Measurements from ENCODE around the gene PRKAG1. TPM values are rescaled to one million over a fixed set of nuclear protein-coding genes. Genes with fewer than 3 reads are reported as not detected.
A peak's percentile ranks its signal among the peaks of the same experiment; 100 is the strongest.

PRKAG1 gene
- total RNA-seq, 4 donors from 2014 or later: 34.1 to 42.2 (median 37.9) TPM

DNA sequence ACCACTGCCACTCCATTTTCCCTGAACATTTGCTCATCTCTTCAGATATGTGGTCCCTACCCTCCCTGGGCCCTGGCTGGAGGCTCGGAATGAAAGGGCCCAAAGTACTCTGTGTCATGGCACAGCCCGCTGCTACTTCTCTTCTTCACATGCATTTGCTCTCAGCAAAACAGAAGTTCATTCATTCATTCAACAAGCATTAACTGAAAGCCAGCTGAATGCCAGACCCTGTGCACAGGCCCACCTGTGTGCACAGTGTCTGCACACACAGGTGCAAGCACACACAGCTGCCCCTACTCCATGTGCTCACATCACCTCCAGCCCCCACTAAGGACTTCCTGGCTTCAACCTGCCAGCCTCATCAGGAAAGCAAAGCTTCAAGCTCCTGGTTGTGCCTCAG, 32.7 kb downstream of the PRKAG1 start:
- Histone ChIP-seq H3K4me1 (peaks cover 0 to 13% (median 5%) of the 10 kb centered on the region in 4 donors), H3K9me3 (peaks cover 0 to 4% (median 0%) of the 10 kb centered on the region in 4 donors), H3K4me3 (no peak overlapping the region), H3K36me3 (no peaks in the 10 kb centered on the region), H3K27ac (no peak overlapping the region), H3K27me3 (peaks cover 0 to 14% of the 10 kb centered on the region in 2 donors)
- DNase-seq: no peak
- TF ChIP-seq POLR2A (IDR thresholded peaks at IDR 0.05): no peak
- TF ChIP-seq, protein P1, sequence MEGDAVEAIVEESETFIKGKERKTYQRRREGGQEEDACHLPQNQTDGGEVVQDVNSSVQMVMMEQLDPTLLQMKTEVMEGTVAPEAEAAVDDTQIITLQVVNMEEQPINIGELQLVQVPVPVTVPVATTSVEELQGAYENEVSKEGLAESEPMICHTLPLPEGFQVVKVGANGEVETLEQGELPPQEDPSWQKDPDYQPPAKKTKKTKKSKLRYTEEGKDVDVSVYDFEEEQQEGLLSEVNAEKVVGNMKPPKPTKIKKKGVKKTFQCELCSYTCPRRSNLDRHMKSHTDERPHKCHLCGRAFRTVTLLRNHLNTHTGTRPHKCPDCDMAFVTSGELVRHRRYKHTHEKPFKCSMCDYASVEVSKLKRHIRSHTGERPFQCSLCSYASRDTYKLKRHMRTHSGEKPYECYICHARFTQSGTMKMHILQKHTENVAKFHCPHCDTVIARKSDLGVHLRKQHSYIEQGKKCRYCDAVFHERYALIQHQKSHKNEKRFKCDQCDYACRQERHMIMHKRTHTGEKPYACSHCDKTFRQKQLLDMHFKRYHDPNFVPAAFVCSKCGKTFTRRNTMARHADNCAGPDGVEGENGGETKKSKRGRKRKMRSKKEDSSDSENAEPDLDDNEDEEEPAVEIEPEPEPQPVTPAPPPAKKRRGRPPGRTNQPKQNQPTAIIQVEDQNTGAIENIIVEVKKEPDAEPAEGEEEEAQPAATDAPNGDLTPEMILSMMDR (IDR thresholded peaks at IDR 0.05): no peak

DNA sequence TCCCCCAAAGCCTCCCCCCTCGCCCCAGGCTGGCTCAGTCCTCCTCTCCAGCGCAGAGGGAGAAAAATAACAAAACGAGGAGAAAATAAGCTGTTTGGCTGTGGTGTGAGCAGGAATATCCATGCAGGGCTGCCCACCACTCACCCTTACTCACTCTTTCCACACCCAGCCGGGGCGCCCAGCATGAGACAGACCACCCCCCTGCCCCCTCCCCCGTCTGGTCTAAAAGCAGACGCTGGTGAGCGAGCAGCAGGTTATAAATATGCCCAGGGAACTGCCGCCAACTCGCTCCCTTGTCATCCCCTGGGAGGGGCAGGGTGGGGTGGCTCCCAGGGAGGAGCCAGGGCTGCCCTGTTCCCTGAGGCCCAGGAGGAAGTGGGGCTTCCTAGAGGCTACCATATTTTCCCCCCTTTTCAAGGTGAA, 33.1 kb downstream of the PRKAG1 start:
- Histone ChIP-seq H3K4me1 (peaks cover 0 to 17% (median 7%) of the 10 kb centered on the region in 4 donors), H3K27me3 (peaks cover 0 to 18% of the 10 kb centered on the region in 2 donors), H3K27ac (no peak overlapping the region), H3K36me3 (no peaks in the 10 kb centered on the region), H3K9me3 (peaks cover 0 to 4% (median 0%) of the 10 kb centered on the region in 4 donors), H3K4me3 (no peak overlapping the region)
- DNase-seq: no peak
- TF ChIP-seq POLR2A (IDR thresholded peaks at IDR 0.05): no peak
- TF ChIP-seq, protein P1 (IDR thresholded peaks at IDR 0.05): no peak

DNA sequence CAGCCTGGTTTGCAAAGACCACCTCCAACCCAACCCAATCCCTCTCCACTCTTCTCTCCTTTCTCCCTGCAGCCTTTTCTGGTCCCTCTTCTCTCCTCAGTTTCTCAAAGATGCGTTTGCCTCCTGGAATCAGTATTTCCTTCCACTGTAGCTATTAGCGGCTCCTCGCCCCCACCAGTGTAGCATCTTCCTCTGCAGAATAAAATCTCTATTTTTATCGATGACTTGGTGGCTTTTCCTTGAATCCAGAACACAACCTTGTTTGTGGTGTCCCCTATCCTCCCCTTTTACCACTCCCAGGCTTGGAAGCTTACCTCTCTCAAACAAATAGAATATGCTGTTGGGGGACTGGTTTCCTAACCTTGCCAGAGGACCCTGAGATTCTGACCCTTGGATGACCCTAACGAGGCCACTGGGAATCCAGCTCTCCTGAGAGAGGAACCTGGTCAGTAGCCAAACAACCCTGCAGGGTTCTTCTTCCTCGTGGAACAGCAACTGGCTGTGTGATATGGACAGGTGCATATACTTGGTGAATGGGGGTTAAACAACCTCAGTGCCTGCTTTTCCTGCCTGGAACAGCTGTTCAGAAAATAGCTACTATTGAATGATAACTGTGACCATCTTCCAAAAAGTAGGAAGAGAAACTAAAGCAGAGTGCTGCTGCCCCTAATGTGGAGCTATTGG, 36.0 kb downstream of the PRKAG1 start:
- peaks cover 0 to 4% (median 0%) of the 10 kb centered on the region in 4 donors for H3K9me3 ChIP-seq
- peaks cover 0 to 46% (median 27%) of the 10 kb centered on the region in 4 donors for H3K4me1 ChIP-seq
- H3K27me3 ChIP-seq: peaks cover 0 to 38% of the 10 kb centered on the region in 2 donors
- H3K4me3 ChIP-seq: no peak overlapping the region
- DNase-seq: no peak
- no peaks in the 10 kb centered on the region for H3K36me3 ChIP-seq
- no peak for TF ChIP-seq POLR2A (IDR thresholded peaks at IDR 0.05)
- TF ChIP-seq, protein P1 (IDR thresholded peaks at IDR 0.05): no peak
- no peak overlapping the region for H3K27ac ChIP-seq

DNA sequence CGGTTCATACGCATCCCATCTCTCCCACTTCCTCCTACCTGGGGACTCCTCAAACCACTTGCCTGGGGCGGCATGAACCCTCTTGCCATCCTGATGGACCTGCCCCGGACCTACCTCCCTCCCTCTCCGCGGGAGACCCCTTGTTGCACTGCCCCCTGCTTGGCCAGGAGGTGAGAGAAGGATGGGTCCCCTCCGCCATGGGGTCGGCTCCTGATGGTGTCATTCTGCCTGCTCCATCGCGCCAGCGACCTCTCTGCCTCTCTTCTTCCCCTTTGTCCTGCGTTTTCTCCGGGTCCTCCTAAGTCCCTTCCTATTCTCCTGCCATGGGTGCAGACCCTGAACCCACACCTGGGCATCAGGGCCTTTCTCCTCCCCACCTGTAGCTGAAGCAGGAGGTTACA, 36.8 kb downstream of the PRKAG1 start:
- peak overlapping the region in 3 of 4 donors; percentile 43 to 49 (median 48) for H3K4me3 ChIP-seq
- no peak for DNase-seq
- TF ChIP-seq, protein P1 (IDR thresholded peaks at IDR 0.05): no peak
- no peak for TF ChIP-seq POLR2A (IDR thresholded peaks at IDR 0.05)
- peaks cover 0 to 52% (median 28%) of the 10 kb centered on the region in 4 donors for H3K4me1 ChIP-seq
- peaks cover 0 to 4% (median 0%) of the 10 kb centered on the region in 4 donors for H3K9me3 ChIP-seq
- no peaks in the 10 kb centered on the region for H3K36me3 ChIP-seq
- peak overlapping the region in 1 of 4 donors; percentile 63 for H3K27ac ChIP-seq
- H3K27me3 ChIP-seq: peaks cover 0 to 40% of the 10 kb centered on the region in 2 donors

DNA sequence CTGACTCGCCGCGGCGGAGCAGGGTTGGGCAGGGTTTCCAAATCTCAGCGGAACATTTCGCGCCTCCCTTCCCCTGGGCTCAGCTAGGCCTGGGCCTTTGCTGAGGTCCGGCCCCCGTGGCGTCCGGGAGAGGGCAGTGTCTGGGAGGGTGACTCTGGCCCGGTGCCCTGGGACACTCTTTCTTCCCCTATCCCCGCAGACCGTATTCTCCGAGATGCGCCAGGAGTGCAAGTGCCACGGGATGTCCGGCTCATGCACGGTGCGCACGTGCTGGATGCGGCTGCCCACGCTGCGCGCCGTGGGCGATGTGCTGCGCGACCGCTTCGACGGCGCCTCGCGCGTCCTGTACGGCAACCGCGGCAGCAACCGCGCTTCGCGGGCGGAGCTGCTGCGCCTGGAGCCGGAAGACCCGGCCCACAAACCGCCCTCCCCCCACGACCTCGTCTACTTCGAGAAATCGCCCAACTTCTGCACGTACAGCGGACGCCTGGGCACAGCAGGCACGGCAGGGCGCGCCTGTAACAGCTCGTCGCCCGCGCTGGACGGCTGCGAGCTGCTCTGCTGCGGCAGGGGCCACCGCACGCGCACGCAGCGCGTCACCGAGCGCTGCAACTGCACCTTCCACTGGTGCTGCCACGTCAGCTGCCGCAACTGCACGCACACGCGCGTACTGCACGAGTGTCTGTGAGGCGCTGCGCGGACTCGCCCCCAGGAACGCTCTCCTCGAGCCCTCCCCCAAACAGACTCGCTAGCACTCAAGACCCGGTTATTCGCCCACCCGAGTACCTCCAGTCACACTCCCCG, 37.4 kb downstream of the PRKAG1 start:
- peaks cover 0 to 40% of the 10 kb centered on the region in 2 donors for H3K27me3 ChIP-seq
- TF ChIP-seq POLR2A (IDR thresholded peaks at IDR 0.05): no peak
- TF ChIP-seq, protein P1 (IDR thresholded peaks at IDR 0.05): peak in 2 of 6 experiments; percentile 1 to 3
- H3K4me1 ChIP-seq: peaks cover 0 to 52% (median 28%) of the 10 kb centered on the region in 4 donors
- H3K9me3 ChIP-seq: peaks cover 0 to 4% (median 0%) of the 10 kb centered on the region in 4 donors
- peak overlapping the region in 2 of 4 donors; percentile 63 for H3K27ac ChIP-seq
- DNase-seq: peak in 2 of 3 donors; percentile 24 to 62
- H3K4me3 ChIP-seq: peak overlapping the region; percentile 28 to 49 (median 46)
- no peaks in the 10 kb centered on the region for H3K36me3 ChIP-seq

Measured in Peyer's patch (tissue), 4 donors.